GM19023 (cell line): ENCODE measurements around the gene PIWIL4.

Experiments used
- ATAC-seq: cut with Tn5 transposase; IDR thresholded peaks from one replicate; pipeline ENCODE4 v1.9.1; 2021; ENCODE audit warnings: mild to moderate bottlenecking, moderate library complexity; ENCODE audit not compliant: unreplicated experiment

Gene PIWIL4

GRCh38 chr11:94661444-94661843, 94.3 kb downstream of the PIWIL4 start:
- ATAC-seq, result no peak

- no peak for ATAC-seq
Measured at GRCh38 chr11:94662065-94662779, 95.1 kb downstream of the PIWIL4 start.

GRCh38 chr11:94662846-94663390, 95.8 kb downstream of the PIWIL4 start:
- ATAC-seq, result no peak

- no peak for ATAC-seq
Measured at GRCh38 chr11:94664346-94664745, 97.2 kb downstream of the PIWIL4 start.

- no peak for ATAC-seq
Measured at GRCh38 chr11:94665116-94665659, 98.0 kb downstream of the PIWIL4 start.

- ATAC-seq, result no peak
Measured at GRCh38 chr11:94666792-94667721, 99.9 kb downstream of the PIWIL4 start.

GRCh38 chr11:94668212-94668793, 101.1 kb downstream of the PIWIL4 start:
- ATAC-seq, result no peak

- no peak for ATAC-seq
Measured at GRCh38 chr11:94669023-94669422, 101.9 kb downstream of the PIWIL4 start.
